Measurements from ENCODE around the gene FNDC3A. TPM values are rescaled to one million over a fixed set of nuclear protein-coding genes. Genes with fewer than 3 reads are reported as not detected.
A peak's percentile ranks its signal among the peaks of the same experiment; 100 is the strongest.
"Not testable (repeated sequence)": the region's sequence is repeated elsewhere in the genome, so short reads cannot be mapped to it uniquely, and the experiment has no call there.

Gene FNDC3A
- total RNA-seq, 1 donor: 122 TPM

DNA sequence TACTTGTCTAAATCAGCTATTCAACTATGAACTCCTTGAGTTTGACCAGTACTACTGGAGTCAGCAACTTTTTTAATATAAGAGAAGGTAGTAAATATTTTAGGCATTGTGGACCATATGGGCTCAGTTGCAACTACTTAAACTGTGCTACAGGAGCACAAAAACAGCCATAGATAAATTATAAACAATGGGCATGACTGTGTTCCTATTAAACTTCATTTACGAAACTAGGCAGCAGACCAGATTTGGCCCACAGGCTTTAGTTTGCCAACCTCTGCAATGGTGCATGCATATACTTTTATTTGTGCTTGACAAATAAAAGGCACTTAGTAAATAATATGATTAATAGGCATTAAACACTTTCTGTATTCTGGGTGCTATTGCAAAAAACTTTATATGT is 7.6 kb downstream of the FNDC3A start:
- DNase-seq (ENCODE audit: low read depth): no peak
- TF ChIP-seq, protein P1, sequence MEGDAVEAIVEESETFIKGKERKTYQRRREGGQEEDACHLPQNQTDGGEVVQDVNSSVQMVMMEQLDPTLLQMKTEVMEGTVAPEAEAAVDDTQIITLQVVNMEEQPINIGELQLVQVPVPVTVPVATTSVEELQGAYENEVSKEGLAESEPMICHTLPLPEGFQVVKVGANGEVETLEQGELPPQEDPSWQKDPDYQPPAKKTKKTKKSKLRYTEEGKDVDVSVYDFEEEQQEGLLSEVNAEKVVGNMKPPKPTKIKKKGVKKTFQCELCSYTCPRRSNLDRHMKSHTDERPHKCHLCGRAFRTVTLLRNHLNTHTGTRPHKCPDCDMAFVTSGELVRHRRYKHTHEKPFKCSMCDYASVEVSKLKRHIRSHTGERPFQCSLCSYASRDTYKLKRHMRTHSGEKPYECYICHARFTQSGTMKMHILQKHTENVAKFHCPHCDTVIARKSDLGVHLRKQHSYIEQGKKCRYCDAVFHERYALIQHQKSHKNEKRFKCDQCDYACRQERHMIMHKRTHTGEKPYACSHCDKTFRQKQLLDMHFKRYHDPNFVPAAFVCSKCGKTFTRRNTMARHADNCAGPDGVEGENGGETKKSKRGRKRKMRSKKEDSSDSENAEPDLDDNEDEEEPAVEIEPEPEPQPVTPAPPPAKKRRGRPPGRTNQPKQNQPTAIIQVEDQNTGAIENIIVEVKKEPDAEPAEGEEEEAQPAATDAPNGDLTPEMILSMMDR (IDR thresholded peaks at IDR 0.05; ENCODE audit: insufficient read depth, low read depth, low read length): no peak
- no peak overlapping the region for H3K4me3 ChIP-seq (ENCODE audit: low read depth, low read length)

DNA sequence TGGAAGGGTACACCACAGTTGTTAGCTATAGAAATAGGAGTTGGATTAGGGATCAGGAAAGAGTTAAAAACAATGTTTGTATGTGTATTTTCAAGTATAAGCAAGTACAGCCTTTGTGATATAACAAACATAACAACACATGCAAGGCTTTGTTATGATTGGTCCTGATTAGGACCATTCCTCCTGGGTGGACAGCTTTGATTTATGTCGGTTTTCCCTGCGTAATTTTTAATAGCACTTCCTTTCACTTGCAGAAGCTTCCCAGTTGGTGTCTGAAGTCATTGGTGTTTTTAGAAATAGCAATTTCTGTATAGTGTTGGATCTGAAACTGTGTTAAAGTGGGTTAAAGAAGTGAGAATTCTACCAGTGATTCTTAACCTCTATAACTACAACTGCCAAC is 10.0 kb downstream of the FNDC3A start:
- DNase-seq (ENCODE audit: low read depth): peak; percentile 78
- TF ChIP-seq, protein P1 (IDR thresholded peaks at IDR 0.05; ENCODE audit: insufficient read depth, low read depth, low read length): no peak

DNA sequence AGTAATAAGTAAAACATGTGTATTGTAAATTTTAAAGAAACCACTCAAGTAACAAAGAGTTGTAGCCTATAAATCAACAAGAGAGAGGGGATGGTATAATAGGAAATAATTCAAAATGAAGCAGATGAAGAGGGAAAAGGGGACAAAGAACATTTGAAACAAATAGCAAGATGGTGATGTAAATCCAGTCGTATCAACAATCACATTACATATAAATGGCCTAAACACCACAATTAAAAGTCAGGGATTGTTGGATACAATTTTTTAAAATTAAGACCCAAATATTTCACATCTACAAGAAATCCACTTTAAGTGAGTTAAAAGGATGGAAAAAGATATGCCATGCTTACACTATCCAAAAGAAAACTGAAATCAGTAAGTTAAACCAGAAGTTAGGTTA is 15.2 kb downstream of the FNDC3A start:
- no peak for DNase-seq (ENCODE audit: low read depth)
- H3K4me3 ChIP-seq (ENCODE audit: low read depth, low read length): no peak overlapping the region
- TF ChIP-seq, protein P1 (IDR thresholded peaks at IDR 0.05; ENCODE audit: insufficient read depth, low read depth, low read length): no peak

More for the DNA sequence above, 10.0 kb downstream of the FNDC3A start:
- H3K4me3 ChIP-seq (ENCODE audit: low read depth, low read length): no peak overlapping the region

DNA sequence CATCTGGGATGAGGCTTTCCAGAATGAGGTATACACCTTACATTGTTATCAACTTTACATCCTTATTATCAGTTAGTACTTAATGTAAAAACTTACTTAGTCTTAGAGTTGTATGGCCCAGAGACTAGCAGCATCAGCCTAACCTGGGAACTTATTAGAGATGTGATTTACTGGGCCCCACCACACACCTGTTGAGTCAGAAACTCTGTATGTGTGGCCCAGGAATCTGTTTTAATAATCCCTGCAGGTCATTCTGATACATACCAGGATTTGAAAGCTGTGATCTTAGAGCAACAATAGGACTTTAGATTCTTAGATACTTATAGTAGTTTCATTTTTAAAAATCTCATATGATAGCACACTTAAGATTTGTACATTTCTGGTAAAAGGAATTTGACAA is 17.4 kb downstream of the FNDC3A start:
- TF ChIP-seq, protein P1 (IDR thresholded peaks at IDR 0.05; ENCODE audit: insufficient read depth, low read depth, low read length): no peak
- H3K4me3 ChIP-seq (ENCODE audit: low read depth, low read length): no peak overlapping the region
- no peak for DNase-seq (ENCODE audit: low read depth)

DNA sequence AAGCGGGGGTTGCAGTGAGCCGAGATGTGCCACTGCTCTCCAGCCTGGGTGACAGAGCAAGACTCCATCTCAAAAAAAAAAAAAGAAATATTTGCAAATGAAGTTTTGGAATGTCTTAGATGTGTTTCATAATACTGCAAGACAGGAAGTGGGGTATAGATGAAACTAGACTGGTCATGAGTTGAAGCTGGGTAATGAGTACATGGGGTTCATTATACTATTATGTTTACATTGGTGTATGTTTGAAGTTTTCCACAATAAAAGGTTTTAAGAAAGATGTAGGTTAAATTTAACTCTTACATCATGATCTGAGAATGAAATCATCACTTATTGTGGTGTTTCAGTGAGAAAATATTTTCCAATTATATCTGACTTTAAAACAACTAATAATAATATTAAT is 19.0 kb downstream of the FNDC3A start:
- TF ChIP-seq, protein P1 (IDR thresholded peaks at IDR 0.05; ENCODE audit: insufficient read depth, low read depth, low read length): no peak
- DNase-seq (ENCODE audit: low read depth): peak; percentile 45
- H3K4me3 ChIP-seq (ENCODE audit: low read depth, low read length): no peak overlapping the region

DNA sequence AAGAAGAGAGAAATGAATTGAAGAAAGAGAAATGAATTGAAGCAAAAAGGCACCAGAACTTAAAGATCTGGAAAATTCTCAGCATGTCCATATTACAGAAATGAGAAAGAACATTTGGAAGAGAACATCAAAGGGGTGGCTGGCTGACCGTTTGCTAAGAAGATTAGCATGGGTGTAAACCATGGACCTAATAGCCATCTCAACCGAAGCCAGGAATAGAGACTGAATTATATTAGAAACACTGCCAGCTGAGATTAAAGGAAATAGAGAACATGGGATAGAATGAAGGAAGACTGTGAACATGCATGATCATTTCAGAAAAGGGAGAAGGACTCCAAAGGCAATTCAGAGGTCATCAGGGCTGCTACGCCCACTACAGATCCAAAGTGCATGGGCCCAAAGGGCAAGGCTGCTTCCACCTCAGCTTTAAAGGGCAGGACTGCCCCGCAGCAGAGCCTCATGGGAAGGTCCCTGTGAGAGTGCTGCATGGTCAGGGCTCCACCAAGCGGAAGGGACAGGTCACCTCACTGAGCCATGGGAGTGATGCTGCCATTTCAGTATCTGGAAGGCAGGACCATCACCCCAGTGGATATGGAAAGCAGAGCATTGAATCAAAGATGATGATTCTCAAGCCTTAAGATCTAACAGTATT is 23.1 kb downstream of the FNDC3A start:
- TF ChIP-seq, protein P1 (IDR thresholded peaks at IDR 0.05; ENCODE audit: insufficient read depth, low read depth, low read length): no peak
- H3K4me3 ChIP-seq (ENCODE audit: low read depth, low read length): no peak overlapping the region
- DNase-seq (ENCODE audit: low read depth): no peak

DNA sequence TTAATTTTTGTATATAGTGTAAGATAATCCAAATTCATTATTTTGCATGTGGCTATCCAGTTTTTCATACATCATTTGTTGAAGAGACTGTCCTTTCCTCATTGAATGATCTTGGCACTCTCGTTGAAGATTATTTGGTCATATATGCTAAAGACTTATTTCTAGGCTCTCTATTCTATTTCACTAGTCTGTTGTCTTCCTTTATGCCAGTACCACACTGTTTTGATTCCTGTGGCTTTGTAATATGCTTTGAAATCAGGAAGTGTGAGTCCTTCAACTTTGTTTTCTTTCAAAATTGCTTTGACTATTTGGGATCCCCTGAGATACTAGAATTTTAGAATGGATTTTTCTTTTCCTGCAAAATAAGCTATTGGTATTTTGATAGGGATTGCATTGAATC is 24.5 kb downstream of the FNDC3A start:
- no peak for DNase-seq (ENCODE audit: low read depth)
- TF ChIP-seq, protein P1 (IDR thresholded peaks at IDR 0.05; ENCODE audit: insufficient read depth, low read depth, low read length): no peak
- no peak overlapping the region for H3K4me3 ChIP-seq (ENCODE audit: low read depth, low read length)

DNA sequence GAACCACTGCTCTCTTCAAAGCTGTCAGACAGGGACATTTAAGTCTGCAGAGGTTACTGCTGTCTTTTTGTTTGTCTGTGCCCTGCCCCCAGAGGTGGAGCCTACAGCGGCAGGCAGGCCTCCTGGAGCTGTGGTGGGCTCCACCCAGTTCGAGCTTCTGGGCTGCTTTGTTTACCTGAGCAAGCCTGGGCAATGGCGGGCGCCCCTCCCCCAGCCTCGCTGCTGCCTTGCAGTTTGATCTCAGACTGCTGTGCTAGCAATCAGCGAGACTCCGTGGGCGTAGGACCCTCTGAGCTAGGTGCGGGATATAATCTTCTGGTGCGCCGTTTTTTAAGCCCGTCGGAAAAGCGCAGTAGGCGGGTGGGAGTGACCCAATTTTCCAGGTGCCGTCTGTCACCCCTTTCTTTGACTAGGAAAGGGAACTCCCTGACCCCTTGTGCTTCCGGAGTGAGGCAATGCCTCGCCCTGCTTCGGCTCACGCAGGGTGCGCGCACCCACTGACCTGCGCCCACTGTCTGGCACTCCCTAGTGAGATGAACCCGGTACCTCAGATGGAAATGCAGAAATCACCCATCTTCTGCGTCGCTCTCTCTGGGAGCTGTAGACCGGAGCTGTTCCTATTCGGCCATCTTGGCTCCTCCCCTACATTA is 43.4 kb downstream of the FNDC3A start:
- not testable (repeated sequence) for DNase-seq (ENCODE audit: low read depth)

More for the DNA sequence above, 43.4 kb downstream of the FNDC3A start:
- not testable (repeated sequence) for H3K4me3 ChIP-seq (ENCODE audit: low read depth, low read length)

All from fibroblast of villous mesenchyme (primary cell).